CD4-positive, alpha-beta T cell (primary cell): Measurements from ENCODE around the gene PLOD3. TPM values are rescaled to one million over a fixed set of nuclear protein-coding genes. Genes with fewer than 3 reads are reported as not detected.

Experiments used
- ATAC-seq: fragments of 200-7000 bp; cut with Tn5 transposase; one replicate; pipeline ENCODE4 v1.10.0; 2022; ENCODE audit warnings: mild to moderate bottlenecking; ENCODE audit not compliant: poor library complexity
- CTCF ChIA-PET: fragments of 350-600 bp; sonication (Branson Sonifier 250); formaldehyde crosslinking; loops from one replicate; lab custom pipeline; 2021; ENCODE audit warnings: antibody characterized with exemption, inconsistent platforms; lab: Charles Lee
- POLR2A ChIA-PET: fragments of 350-600 bp; sonication (Branson Sonifier 250); formaldehyde crosslinking; loops from one replicate; lab custom pipeline; 2021; ENCODE audit warnings: antibody characterized with exemption, inconsistent platforms; lab: Charles Lee
- DNase-seq, 14 experiments: peaks; one replicate each; pipeline ENCODE4 v3.0.0-alpha.2; 2013 to 2020; ENCODE audit warnings: mixed read lengths in 2 of 14
- H3K27ac ChIP-seq, 2 donors: one replicate each; pipeline versions ENCODE4 v1.5.1 to v1.7.0; 2013; ENCODE audit warnings: low read length in 2 of 2, low read depth in 1 of 2, mild to moderate bottlenecking in 1 of 2
- H3K27me3 ChIP-seq, 2 experiments: 1 replicate in 1 of 2; 2 replicates in 1 of 2; pipeline versions ENCODE4 v1.6.1 to v1.7.0; 2013; ENCODE audit warnings: low read length in 2 of 2, control low read depth in 1 of 2, mild to moderate bottlenecking in 1 of 2, moderate library complexity in 1 of 2; ENCODE audit not compliant: insufficient read depth in 2 of 2, control insufficient read depth in 1 of 2
- H3K36me3 ChIP-seq: one replicate; pipeline ENCODE4 v1.6.1; 2013; ENCODE audit warnings: low read length, control low read depth; ENCODE audit not compliant: insufficient read depth
- H3K4me1 ChIP-seq: one replicate; pipeline ENCODE4 v1.6.1; 2013; ENCODE audit warnings: low read length, control low read depth; ENCODE audit not compliant: insufficient read depth
- H3K4me3 ChIP-seq: one replicate; pipeline ENCODE4 v1.5.1; 2013; ENCODE audit warnings: mild to moderate bottlenecking, low read length, moderate library complexity
- H3K9me3 ChIP-seq, 2 experiments: 1 replicate in 1 of 2; 2 replicates in 1 of 2; pipeline versions ENCODE4 v1.6.1 to v1.7.0; 2013; ENCODE audit warnings: low read length in 2 of 2, mild to moderate bottlenecking in 2 of 2, control low read depth in 1 of 2, moderate library complexity in 1 of 2; ENCODE audit not compliant: control insufficient read depth in 1 of 2, insufficient read depth in 1 of 2
- H3K27ac Mint-ChIP-seq: one replicate; pipeline ENCODE4 v1.8.0; 2020; ENCODE audit warnings: mixed read lengths
- H3K27me3 Mint-ChIP-seq: one replicate; pipeline ENCODE4 v1.8.0; 2021; ENCODE audit warnings: mixed read lengths
- H3K36me3 Mint-ChIP-seq: one replicate; pipeline ENCODE4 v1.8.0; 2021; ENCODE audit warnings: low read depth, mixed read lengths
- H3K4me1 Mint-ChIP-seq: one replicate; pipeline ENCODE4 v1.8.0; 2021; ENCODE audit warnings: low read depth, mixed read lengths
- H3K4me3 Mint-ChIP-seq: one replicate; pipeline ENCODE4 v1.8.0; 2020; ENCODE audit warnings: mild to moderate bottlenecking, mixed read lengths
- H3K9me3 Mint-ChIP-seq: one replicate; pipeline ENCODE4 v1.8.0; 2020; ENCODE audit warnings: mixed read lengths
- intact Hi-C, 2 experiments: fragments of 100-400 bp; cut with DNase I in 1 of 2; cut with micrococcal nuclease in 1 of 2; formaldehyde crosslinking; loops; one replicate each; pipeline versions ENCODE4 v1.15.1 to v1.9.0; 2023 to 2025; cut with DNase I, micrococcal nuclease
- total RNA-seq, 174 experiments: library from RNA in 2 of 174; stranded (reverse) in 2 of 174; gene quantifications; one replicate each; pipeline ENCODE4 v1.2.3 and lab custom pipeline; 2021 to 2026
- TF ChIP-seq, protein P1 (sequence below): fragments of 200-600 bp; IDR thresholded peaks from one replicate; pipeline ENCODE4 v1.8.0; 2022; ENCODE audit warnings: antibody characterized with exemption, mild to moderate bottlenecking

Gene PLOD3
- total RNA-seq, 2 experiments from 2014 or later, result 13.8 to 15.9 TPM

DNA sequence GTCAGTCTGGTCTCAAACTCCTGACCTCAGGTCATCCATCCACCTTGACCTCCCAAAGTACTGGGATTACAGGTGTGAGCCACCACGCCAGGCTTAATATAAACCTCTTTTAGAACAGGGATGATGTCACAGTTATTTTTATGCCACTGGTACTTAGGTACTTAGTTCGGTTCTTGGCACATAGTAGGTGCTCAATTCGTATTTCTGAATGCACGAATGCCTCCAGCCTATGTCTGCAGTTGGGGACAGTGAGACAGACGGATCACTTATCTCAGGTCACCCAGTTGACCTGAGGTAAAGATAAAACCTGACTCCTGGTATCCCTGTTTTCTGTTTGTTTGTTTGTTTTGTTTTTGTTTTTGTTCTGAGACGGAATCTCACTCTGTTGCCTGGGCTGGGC is 31.2 kb downstream of the PLOD3 start:
- no peak for DNase-seq
- POLR2A ChIA-PET, result no interaction called here
- H3K4me1 Mint-ChIP-seq, result no peaks in the 10 kb centered on the region
- Histone ChIP-seq H3K36me3 (no peaks in the 10 kb centered on the region), H3K27ac (no peak overlapping the region), H3K4me3 (no peak overlapping the region), H3K27me3 (peaks cover 11 to 15% of the 10 kb centered on the region in 2 experiments), H3K4me1 (peaks cover 4% of the 10 kb centered on the region), H3K9me3 (no peaks in the 10 kb centered on the region)
- no peaks in the 10 kb centered on the region for H3K36me3 Mint-ChIP-seq
- H3K4me3 Mint-ChIP-seq, result no peak overlapping the region
- H3K27ac Mint-ChIP-seq, result no peak overlapping the region
- no peak for ATAC-seq
- intact Hi-C loops, result no loop called here
- TF ChIP-seq, protein P1, sequence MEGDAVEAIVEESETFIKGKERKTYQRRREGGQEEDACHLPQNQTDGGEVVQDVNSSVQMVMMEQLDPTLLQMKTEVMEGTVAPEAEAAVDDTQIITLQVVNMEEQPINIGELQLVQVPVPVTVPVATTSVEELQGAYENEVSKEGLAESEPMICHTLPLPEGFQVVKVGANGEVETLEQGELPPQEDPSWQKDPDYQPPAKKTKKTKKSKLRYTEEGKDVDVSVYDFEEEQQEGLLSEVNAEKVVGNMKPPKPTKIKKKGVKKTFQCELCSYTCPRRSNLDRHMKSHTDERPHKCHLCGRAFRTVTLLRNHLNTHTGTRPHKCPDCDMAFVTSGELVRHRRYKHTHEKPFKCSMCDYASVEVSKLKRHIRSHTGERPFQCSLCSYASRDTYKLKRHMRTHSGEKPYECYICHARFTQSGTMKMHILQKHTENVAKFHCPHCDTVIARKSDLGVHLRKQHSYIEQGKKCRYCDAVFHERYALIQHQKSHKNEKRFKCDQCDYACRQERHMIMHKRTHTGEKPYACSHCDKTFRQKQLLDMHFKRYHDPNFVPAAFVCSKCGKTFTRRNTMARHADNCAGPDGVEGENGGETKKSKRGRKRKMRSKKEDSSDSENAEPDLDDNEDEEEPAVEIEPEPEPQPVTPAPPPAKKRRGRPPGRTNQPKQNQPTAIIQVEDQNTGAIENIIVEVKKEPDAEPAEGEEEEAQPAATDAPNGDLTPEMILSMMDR, result no peak
- H3K27me3 Mint-ChIP-seq, result peaks cover 38% of the 10 kb centered on the region
- CTCF ChIA-PET, result interaction anchor here (1.1 to 1.6 kb wide), 2 partner anchors 12 to 58 kb away, joined by 3 to 4 read pairs; no protein-coding TSS in a partner anchor
- H3K9me3 Mint-ChIP-seq, result no peaks in the 10 kb centered on the region

DNA sequence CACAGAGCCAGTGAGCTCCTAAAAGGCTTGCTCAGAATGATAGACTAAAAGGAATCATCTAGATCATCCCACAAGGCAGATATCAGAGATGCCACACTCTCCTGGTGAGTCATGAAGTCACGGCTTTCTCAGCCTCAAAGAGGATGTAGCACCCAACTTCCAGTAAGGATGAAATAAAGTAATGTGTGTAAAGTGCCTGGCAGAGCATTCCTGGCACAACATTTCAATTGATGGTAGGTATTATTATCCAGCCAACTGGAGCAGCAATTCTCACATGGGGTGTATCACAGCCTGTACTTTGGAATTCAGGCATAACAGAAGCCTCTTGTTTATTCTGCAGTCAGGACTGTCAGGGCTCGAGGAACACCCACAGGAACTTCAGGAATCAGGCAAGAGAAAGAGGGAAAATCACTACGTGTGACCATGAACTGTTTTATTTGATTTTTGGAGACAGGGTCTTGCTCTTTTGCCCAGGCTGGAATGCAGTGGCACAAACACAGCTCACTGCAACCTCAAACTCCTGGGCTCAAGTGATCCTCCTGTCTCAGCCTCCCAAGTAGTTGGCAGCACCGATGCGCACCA is 32.0 kb downstream of the PLOD3 start:
- ChIA-PET POLR2A (no interaction called here), CTCF (interaction anchor here (1.1 to 1.6 kb wide), 2 partner anchors 11 to 59 kb away, joined by 3 to 4 read pairs; no protein-coding TSS in a partner anchor)
- H3K4me1 Mint-ChIP-seq, result no peaks in the 10 kb centered on the region
- intact Hi-C loops, result no loop called here
- H3K4me1 ChIP-seq, result peaks cover 7% of the 10 kb centered on the region
- H3K4me3 ChIP-seq, result no peak overlapping the region
- H3K36me3 Mint-ChIP-seq, result no peaks in the 10 kb centered on the region
- no peaks in the 10 kb centered on the region for H3K9me3 ChIP-seq
- DNase-seq (no peak), ATAC-seq (no peak)
- no peaks in the 10 kb centered on the region for H3K9me3 Mint-ChIP-seq
- H3K27me3 ChIP-seq, result peaks cover 17 to 23% of the 10 kb centered on the region in 2 experiments
- TF ChIP-seq, protein P1, result no peak
- H3K27ac Mint-ChIP-seq, result no peak overlapping the region
- H3K27ac ChIP-seq, result no peak overlapping the region
- no peaks in the 10 kb centered on the region for H3K36me3 ChIP-seq
- no peak overlapping the region for H3K4me3 Mint-ChIP-seq
- peaks cover 47% of the 10 kb centered on the region for H3K27me3 Mint-ChIP-seq

DNA sequence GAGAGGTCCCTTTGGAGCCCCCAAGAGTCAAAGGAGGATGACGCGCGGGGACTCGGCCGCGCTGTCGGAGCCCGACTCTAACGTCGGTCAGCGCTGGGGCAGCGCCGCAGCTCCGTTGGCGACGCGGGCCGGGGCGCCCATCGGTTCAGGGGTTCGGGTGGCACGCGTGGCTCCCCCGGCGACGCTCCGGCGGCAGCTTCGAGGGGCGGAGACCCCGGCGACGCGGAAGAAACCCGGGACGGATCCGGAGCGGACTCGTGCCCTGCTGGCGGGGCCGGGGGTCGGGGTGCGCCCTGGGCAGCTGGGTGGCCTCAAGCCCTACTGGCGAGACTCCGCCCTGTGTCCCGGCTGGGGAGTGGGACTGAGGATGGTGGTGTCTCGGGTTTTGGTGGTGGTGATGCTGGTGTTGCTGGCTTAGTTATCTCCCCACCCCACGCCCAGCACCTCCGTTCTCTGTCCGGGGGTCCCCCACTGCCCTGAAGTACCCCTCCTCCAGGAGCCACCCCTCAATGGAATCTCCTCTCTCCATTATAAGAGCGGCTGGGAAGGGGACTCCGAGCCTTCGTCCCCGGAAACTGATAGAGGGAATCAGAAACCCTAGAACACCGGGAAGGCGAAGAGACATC is 37.1 kb downstream of the PLOD3 start, which contains the start of gene NAT16:
Gene NAT16 (minus strand): TSS at position 164 of the 626 bp plus-strand sequence. CDS start 5,486 bp downstream, outside the sequence.
- ChIA-PET POLR2A (no interaction called here), CTCF (interaction anchor here (0.5 kb wide), 1 partner anchor 36 kb away, joined by 3 read pairs; no protein-coding TSS in a partner anchor)
- Histone ChIP-seq H3K4me1 (peaks cover 21% of the 10 kb centered on the region), H3K27ac (no peak within 1 kb of the TSS), H3K9me3 (no peaks in the 10 kb centered on the region), H3K36me3 (no peaks in the 10 kb centered on the region), H3K4me3 (no peak within 1 kb of the TSS), H3K27me3 (peaks cover 57 to 67% of the 10 kb centered on the region in 2 experiments)
- intact Hi-C loops, result no loop called here
- ATAC-seq (peak; percentile 22), DNase-seq (no peak)
- Mint-ChIP-seq H3K27me3 (peaks cover 75% of the 10 kb centered on the region), H3K36me3 (no peaks in the 10 kb centered on the region), H3K9me3 (no peaks in the 10 kb centered on the region), H3K27ac (no peak within 1 kb of the TSS), H3K4me3 (peak within 1 kb of the TSS; percentile 54), H3K4me1 (peaks cover 5% of the 10 kb centered on the region)
- TF ChIP-seq, protein P1, result no peak
